Endothelial cell (in vitro differentiated cells): Measurements from ENCODE around the gene NRXN2. TPM values are rescaled to one million over a fixed set of nuclear protein-coding genes. Genes with fewer than 3 reads are reported as not detected.

Source experiments
- DNase-seq: peaks from one replicate; pipeline ENCODE4 v3.0.0; 2021; ENCODE audit warnings: low spot score
- H3K27ac Mint-ChIP-seq: one replicate; pipeline ENCODE4 v1.8.0; 2021; ENCODE audit warnings: mixed read lengths, inconsistent platforms; ENCODE audit not compliant: unreplicated experiment
- H3K27me3 Mint-ChIP-seq: one replicate; pipeline ENCODE4 v1.8.0; 2021; ENCODE audit warnings: mild to moderate bottlenecking, moderate library complexity, mixed read lengths, inconsistent platforms; ENCODE audit not compliant: unreplicated experiment
- H3K36me3 Mint-ChIP-seq: one replicate; pipeline ENCODE4 v1.8.0; 2021; ENCODE audit warnings: mild to moderate bottlenecking, low read depth, mixed read lengths, inconsistent platforms; ENCODE audit not compliant: unreplicated experiment
- H3K4me1 Mint-ChIP-seq: one replicate; pipeline ENCODE4 v1.8.0; 2021; ENCODE audit warnings: mild to moderate bottlenecking, mixed read lengths, inconsistent platforms; ENCODE audit not compliant: unreplicated experiment
- H3K4me3 Mint-ChIP-seq: one replicate; pipeline ENCODE4 v1.8.0; 2021; ENCODE audit warnings: mild to moderate bottlenecking, mixed read lengths, inconsistent platforms; ENCODE audit not compliant: unreplicated experiment
- H3K9me3 Mint-ChIP-seq: one replicate; pipeline ENCODE4 v1.8.0; 2021; ENCODE audit warnings: mixed read lengths, inconsistent platforms; ENCODE audit not compliant: unreplicated experiment
- total RNA-seq: library from RNA; stranded (reverse); fragmentation: NEBNext Ultra II Directional; extraction: Animal tissue kit (Norgen Biotek cat#: 25700); gene quantifications from one replicate; pipeline ENCODE4 v1.2.1, GENCODE V29; 2021; ENCODE audit not compliant: unreplicated experiment
- TF ChIP-seq, protein P1 (sequence below): fragments of 200-600 bp; sonication (generic); IDR thresholded peaks from one replicate; pipeline ENCODE4 v1.5.0; 2021; ENCODE audit warnings: antibody characterized with exemption; ENCODE audit not compliant: unreplicated experiment

Gene NRXN2
- total RNA-seq, 1 donor from 2014 or later = 11.5 TPM

GRCh38 chr11:64718780-64719124 lies 4.2 kb downstream of the NRXN2 start:
- DNase-seq = no peak
- no peaks in the 10 kb centered on the region for H3K9me3 Mint-ChIP-seq
- peaks cover 26% of the 10 kb centered on the region for H3K27me3 Mint-ChIP-seq
- no peaks in the 10 kb centered on the region for H3K36me3 Mint-ChIP-seq
- H3K4me1 Mint-ChIP-seq = peaks cover 6% of the 10 kb centered on the region
- no peak overlapping the region for H3K27ac Mint-ChIP-seq
- TF ChIP-seq, protein P1, sequence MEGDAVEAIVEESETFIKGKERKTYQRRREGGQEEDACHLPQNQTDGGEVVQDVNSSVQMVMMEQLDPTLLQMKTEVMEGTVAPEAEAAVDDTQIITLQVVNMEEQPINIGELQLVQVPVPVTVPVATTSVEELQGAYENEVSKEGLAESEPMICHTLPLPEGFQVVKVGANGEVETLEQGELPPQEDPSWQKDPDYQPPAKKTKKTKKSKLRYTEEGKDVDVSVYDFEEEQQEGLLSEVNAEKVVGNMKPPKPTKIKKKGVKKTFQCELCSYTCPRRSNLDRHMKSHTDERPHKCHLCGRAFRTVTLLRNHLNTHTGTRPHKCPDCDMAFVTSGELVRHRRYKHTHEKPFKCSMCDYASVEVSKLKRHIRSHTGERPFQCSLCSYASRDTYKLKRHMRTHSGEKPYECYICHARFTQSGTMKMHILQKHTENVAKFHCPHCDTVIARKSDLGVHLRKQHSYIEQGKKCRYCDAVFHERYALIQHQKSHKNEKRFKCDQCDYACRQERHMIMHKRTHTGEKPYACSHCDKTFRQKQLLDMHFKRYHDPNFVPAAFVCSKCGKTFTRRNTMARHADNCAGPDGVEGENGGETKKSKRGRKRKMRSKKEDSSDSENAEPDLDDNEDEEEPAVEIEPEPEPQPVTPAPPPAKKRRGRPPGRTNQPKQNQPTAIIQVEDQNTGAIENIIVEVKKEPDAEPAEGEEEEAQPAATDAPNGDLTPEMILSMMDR = no peak
- H3K4me3 Mint-ChIP-seq = no peak overlapping the region

DNA sequence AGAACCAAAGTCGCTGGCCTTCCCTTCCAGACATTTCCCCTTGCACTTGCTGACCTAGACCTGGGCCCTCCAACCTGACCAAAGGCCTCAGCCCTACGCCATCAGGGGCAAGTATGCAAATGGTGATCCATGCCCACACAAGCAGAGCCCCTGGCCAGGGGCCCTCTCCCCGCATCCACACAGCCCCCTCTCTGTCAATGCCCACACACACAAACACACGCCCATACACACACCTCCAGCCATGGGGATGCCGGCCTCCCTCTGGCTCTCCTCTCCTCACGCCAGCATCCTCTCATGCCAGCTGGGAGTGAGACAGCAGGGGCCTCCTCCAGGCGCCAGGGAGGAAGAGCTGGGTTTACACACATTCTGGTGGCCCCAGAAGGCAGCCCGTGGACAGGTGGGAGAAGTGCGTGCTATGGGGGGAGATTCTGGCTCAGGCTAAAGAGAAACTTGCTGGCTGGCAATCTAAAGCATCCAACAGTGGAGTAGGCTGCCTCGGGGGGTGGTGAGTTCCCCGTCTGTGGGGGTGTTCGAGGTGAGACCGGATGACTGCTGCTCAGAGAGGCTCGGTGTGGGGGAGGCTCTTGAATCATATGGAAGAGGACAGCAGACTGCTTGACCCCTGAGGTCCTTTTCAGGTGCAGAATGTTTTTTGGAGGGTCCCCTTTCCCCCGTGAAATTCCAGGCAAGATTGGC lies 4.8 kb downstream of the NRXN2 start:
- H3K4me1 Mint-ChIP-seq = peaks cover 6% of the 10 kb centered on the region
- H3K27ac Mint-ChIP-seq = no peak overlapping the region

GRCh38 chr11:64717268-64717578 lies 5.8 kb downstream of the NRXN2 start:
- no peak for DNase-seq
- Mint-ChIP-seq H3K27ac (no peak overlapping the region), H3K4me1 (peaks cover 6% of the 10 kb centered on the region), H3K27me3 (peaks cover 26% of the 10 kb centered on the region), H3K4me3 (no peak overlapping the region), H3K9me3 (no peaks in the 10 kb centered on the region), H3K36me3 (no peaks in the 10 kb centered on the region)
- TF ChIP-seq, protein P1 = no peak

More for the DNA sequence above, 4.8 kb downstream of the NRXN2 start:
- TF ChIP-seq, protein P1 = no peak
- Mint-ChIP-seq H3K27me3 (peaks cover 26% of the 10 kb centered on the region), H3K4me3 (no peak overlapping the region), H3K9me3 (no peaks in the 10 kb centered on the region), H3K36me3 (no peaks in the 10 kb centered on the region)
- no peak for DNase-seq

DNA sequence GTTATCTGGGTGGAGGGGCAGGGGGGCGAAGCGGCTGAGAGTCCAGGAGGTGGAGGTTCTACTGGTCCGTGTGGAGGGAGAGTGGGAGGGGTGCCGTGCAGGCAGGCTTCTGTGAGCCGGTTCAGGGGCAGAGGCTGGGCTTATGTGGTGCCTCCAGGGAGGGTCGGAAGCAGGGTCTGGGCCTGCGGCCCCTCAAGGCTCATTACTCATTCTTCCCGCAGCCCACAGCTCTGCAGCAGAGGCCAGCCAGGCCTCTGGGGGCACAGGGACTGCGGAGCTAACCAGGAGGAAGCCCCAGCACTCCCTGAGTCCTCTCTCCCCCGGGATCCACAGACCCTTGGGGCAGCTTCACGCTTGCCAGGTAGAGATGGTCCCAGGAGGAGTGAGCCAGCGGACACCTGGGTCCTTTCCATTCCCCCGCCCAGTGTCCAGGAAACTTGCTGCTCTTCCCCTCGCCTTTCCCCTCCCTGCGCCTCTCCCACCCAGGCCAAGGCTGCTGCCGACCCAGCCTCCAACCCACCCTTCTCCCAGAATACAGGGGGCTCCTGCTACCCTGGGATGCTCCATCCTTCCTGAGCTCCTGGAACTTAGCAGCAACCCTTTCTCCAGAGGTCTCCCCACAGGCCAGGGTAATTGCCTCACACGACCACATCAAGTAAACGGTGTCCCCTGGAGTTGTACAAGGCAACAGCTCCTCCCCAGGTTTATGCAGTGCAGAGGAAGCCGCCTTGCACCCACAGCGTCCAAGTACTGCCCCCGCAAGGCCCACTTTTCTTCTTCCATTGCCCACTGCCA lies 6.3 kb downstream of the NRXN2 start:
- no peak overlapping the region for H3K27ac Mint-ChIP-seq
- TF ChIP-seq, protein P1 = no peak
- no peak overlapping the region for H3K4me3 Mint-ChIP-seq
- no peaks in the 10 kb centered on the region for H3K9me3 Mint-ChIP-seq
- peaks cover 3% of the 10 kb centered on the region for H3K36me3 Mint-ChIP-seq
- H3K27me3 Mint-ChIP-seq = peaks cover 29% of the 10 kb centered on the region
- DNase-seq = no peak
- peaks cover 11% of the 10 kb centered on the region for H3K4me1 Mint-ChIP-seq
